ENCODE data around the gene FTSJ1.

Gene FTSJ1

GRCh38 chrX:48470833-48471118 lies 5.2 kb upstream of the FTSJ1 start:
- DNase-seq, result no peak

GRCh38 chrX:48471504-48471903 lies 4.5 kb upstream of the FTSJ1 start:
- DNase-seq, result no peak

GRCh38 chrX:48472225-48472624 lies 3.8 kb upstream of the FTSJ1 start:
- no peak for DNase-seq

GRCh38 chrX:48472851-48473703 lies 2.9 kb upstream of the FTSJ1 start:
- no peak for DNase-seq

GRCh38 chrX:48473704-48473990 lies 2.4 kb upstream of the FTSJ1 start:
- DNase-seq, result no peak

- no peak for DNase-seq
These were observed 1.9 kb upstream of the FTSJ1 start for GRCh38 chrX:48474127-48474526.

- no peak for DNase-seq
These were observed 1.4 kb upstream of the FTSJ1 start for GRCh38 chrX:48474581-48474980.

- no peak for DNase-seq
These were observed 703 bp upstream of the FTSJ1 start for GRCh38 chrX:48475296-48475695.

- DNase-seq, result no peak
These were observed 920 bp downstream of the FTSJ1 start for GRCh38 chrX:48476919-48477318.

GRCh38 chrX:48477960-48478755 lies 2.2 kb downstream of the FTSJ1 start:
- no peak for DNase-seq

- DNase-seq, result no peak
These were observed 2.8 kb downstream of the FTSJ1 start for GRCh38 chrX:48478806-48479205.

- DNase-seq, result no peak
These were observed 4.1 kb downstream of the FTSJ1 start for GRCh38 chrX:48480142-48480541.

- no peak for DNase-seq
These were observed 4.6 kb downstream of the FTSJ1 start for GRCh38 chrX:48480583-48480982.

- no peak for DNase-seq
These were observed 6.5 kb downstream of the FTSJ1 start for GRCh38 chrX:48482526-48482925.

GRCh38 chrX:48487362-48487798 lies 11.4 kb downstream of the FTSJ1 start:
- no peak for DNase-seq

GRCh38 chrX:48488034-48488433 lies 12.0 kb downstream of the FTSJ1 start:
- no peak for DNase-seq

- no peak for DNase-seq
These were observed 13.3 kb downstream of the FTSJ1 start for GRCh38 chrX:48489296-48489695.

- no peak for DNase-seq
These were observed 13.9 kb downstream of the FTSJ1 start for GRCh38 chrX:48489892-48490291.

- no peak for DNase-seq
These were observed 14.7 kb downstream of the FTSJ1 start for GRCh38 chrX:48490661-48491060.

- DNase-seq, result no peak
These were observed 15.8 kb downstream of the FTSJ1 start for GRCh38 chrX:48491809-48492208.

- DNase-seq, result peak in 1 of 2 donors; percentile 63
These were observed 16.4 kb downstream of the FTSJ1 start for GRCh38 chrX:48492293-48492910.

GRCh38 chrX:48493890-48494364 lies 17.9 kb downstream of the FTSJ1 start:
- peak in 1 of 2 donors; percentile 8 for DNase-seq

- DNase-seq, result no peak
These were observed 20.7 kb downstream of the FTSJ1 start for GRCh38 chrX:48496660-48497059.

- DNase-seq, result no peak
These were observed 21.9 kb downstream of the FTSJ1 start for GRCh38 chrX:48497871-48498270.

Measured in bone marrow (tissue), 2 donors.